GM13976 (cell line): ENCODE data around the gene DVL1.
A peak's percentile ranks its signal among the peaks of the same experiment; 100 is the strongest.
"Not testable (repeated sequence)": the region's sequence is repeated elsewhere in the genome, so short reads cannot be mapped to it uniquely, and the experiment has no call there.

Experiments used
- DNase-seq: peaks from one replicate; pipeline ENCODE4 v3.0.0; 2012; ENCODE audit warnings: low spot score
- in situ Hi-C: fragments of 300-500 bp; cut with MboI; formaldehyde crosslinking; loops from one replicate; pipeline ENCODE4 v1.12.0; 2022; ENCODE audit warnings: low sequenced_read_pairs, mixed read lengths, inconsistent platforms; ENCODE audit not compliant: unreplicated experiment
- TF ChIP-seq, protein P1 (sequence below): IDR thresholded peaks from 2 replicates; pipeline ENCODE4 v1.5.1; 2012; ENCODE audit warnings: borderline replicate concordance, mild to moderate bottlenecking; ENCODE audit not compliant: insufficient read depth; ENCODE audit errors: extremely low read depth, missing control alignments, control extremely low read depth

DVL1 gene

DNA sequence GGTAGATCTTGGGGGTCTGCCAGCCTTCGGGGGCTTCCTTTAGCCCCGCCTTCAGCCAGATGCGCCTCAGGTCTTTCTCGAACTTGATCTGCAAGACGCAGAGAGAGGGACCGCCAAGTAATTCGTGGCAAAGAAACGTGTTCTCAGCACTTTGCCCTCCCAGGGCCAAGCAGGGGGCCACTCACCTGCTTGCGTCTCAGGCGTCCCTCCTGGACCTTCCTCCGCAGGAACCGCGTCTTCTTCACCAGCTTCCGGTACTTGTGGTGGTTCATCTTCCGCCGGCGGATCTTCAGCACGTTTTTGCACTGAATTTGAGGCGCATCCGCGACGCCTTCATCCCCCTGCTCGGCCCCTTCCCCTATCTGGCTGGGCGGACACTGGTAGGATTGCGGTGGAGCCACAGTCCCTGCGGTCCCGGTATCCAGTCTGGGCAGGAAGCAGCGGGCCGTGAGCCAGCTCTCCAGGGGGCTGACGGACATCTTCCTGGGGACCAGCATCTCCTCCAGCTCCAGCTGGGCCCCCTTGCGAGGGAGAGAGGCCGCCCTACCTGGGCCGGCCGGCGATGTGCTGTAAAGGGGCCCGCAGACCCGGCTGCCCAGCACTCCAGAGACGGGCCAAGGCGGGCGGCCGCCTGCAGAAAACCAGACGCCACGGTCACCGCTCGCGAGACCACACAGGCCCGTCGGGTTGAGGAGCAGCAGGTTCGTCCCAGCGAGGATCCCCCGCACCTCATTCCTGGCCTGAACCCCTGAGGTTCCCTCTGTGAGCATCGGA lies 24.8 kb upstream of the DVL1 start:
- in situ Hi-C loops = no loop called here
- no peak for DNase-seq
- TF ChIP-seq, protein P1, sequence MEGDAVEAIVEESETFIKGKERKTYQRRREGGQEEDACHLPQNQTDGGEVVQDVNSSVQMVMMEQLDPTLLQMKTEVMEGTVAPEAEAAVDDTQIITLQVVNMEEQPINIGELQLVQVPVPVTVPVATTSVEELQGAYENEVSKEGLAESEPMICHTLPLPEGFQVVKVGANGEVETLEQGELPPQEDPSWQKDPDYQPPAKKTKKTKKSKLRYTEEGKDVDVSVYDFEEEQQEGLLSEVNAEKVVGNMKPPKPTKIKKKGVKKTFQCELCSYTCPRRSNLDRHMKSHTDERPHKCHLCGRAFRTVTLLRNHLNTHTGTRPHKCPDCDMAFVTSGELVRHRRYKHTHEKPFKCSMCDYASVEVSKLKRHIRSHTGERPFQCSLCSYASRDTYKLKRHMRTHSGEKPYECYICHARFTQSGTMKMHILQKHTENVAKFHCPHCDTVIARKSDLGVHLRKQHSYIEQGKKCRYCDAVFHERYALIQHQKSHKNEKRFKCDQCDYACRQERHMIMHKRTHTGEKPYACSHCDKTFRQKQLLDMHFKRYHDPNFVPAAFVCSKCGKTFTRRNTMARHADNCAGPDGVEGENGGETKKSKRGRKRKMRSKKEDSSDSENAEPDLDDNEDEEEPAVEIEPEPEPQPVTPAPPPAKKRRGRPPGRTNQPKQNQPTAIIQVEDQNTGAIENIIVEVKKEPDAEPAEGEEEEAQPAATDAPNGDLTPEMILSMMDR = no peak

DNA sequence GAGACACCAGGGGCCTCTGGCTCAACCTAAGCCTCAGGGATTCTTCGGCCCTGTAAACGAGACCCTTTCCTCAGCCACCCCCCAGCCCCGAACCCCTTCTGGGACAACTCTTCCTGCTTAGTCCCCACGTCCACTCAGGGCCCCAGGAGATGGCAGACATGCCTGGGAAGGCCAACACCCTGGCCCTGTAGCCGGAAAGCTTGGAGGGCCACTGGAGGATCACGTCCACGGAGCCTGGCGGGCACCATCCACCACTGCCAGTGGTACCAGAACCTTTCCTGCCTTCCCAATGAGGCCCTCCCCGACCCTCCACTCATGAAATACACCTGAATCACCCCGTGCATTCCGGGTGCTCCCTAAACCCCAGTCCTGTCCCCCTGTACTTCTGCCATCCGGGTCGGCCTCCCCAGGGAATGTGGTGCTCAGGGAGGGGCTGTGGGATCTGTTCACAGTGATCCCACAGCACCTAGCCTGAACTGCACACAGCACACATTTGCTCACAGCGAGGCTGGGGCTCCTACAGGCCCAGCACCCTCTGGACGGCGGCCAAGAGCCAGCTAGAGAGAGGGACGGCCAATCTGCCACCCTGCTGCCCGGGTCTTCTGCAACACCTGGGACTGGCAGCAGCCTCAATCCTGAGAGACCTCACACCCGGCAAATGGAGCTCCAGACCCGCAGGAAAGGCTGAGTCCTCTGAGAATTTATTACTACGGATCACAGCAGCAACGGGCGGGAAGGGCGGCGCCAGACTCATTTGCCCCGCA lies 24.0 kb upstream of the DVL1 start:
- TF ChIP-seq, protein P1 = no peak
- in situ Hi-C loops = no loop called here
- no peak for DNase-seq

DNA sequence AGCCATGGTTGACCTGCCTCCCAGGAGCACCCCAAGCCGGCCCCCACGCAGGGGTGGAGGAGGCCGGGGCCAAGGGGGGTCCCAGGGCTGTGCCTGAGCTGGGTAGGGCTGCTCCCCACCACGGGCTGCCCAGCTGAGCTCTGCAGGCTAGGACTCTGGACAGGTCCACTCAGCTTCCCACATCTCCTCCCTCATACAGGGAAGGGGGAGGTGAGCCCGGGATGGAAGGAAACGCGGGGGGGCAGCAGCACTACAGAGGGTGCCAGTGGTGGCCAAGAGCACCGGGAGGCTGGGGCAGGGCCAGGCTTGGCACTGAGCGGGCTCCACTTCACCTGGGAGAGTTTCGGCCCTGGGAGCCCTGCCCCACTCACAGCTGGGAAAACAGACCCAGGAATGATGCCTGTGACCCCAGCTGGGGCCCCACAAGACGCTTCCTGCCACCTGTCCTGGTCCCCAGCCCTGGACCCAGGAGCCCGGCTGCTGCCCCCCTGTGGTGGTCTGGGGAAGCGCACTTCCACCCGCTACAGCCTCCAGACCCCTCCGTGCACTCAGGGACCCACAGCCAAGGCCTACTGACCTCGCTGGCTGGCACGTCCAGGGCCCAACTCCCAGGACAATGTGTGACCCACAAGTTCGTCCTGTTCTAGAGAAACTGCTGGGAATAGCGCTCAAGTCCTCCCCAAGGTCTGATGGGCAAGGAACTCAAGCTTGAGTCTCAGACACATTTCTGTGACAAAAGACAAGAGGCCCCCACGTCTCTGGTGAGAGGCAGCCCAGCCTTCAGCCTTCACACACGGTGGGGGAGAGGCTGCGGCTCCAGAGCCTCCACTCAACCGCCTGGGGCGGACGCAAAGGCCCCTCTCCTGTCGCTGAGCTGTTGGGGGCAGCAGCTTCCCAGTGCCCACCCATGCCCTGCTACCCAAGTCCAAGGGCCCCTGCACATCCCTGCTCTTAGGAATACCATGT lies 22.8 kb upstream of the DVL1 start:
- TF ChIP-seq, protein P1 = peak; percentile 77
- DNase-seq = peak; percentile 91
- in situ Hi-C loops = no loop called here

DNA sequence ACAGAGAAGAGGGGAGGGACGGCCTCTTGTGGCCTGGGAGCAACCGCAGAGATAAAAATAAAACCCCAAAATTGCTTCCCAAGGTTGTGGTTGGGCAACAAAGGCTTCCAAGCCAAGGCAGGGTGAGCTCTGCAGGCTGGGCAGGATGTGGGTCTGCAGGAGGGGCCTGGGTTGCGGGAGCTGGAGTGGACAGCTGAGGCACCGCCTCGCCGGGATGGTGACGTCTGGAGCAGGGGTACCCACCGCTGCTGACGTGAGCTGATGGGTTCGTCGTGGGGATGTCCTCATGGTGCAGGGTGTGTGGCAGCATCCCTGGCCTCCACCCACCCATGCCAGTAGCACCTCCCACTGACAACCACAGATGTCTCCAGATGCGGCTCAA lies 22.1 kb upstream of the DVL1 start:
- DNase-seq = no peak
- in situ Hi-C loops = no loop called here
- TF ChIP-seq, protein P1 = no peak

DNA sequence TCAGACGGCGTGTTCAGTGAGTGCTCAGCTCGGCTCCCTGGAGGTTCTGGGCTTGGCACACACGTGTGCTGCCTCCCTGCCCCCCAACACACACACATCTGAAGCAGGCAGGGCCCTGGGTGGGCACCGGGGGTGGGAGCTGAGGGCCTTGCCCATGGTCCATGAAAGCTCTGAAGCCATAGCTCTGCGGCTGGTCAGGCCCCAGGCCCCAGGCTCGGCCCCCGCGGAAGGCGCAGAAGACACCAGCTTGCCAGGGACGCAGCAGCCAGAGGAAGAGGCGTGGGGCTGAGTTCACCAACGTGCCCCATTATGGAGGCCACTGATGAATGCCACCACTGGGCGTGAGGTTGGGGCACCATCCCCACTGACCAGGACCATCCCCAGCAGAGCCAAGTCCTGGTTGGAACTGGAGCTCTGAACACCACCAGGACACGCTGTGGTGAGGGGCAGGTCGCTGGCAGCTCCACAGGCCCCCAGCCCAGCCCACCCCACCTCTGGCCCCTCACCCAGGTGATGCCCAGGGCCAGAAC lies 21.6 kb upstream of the DVL1 start:
- in situ Hi-C loops = no loop called here
- TF ChIP-seq, protein P1 = no peak
- no peak for DNase-seq

DNA sequence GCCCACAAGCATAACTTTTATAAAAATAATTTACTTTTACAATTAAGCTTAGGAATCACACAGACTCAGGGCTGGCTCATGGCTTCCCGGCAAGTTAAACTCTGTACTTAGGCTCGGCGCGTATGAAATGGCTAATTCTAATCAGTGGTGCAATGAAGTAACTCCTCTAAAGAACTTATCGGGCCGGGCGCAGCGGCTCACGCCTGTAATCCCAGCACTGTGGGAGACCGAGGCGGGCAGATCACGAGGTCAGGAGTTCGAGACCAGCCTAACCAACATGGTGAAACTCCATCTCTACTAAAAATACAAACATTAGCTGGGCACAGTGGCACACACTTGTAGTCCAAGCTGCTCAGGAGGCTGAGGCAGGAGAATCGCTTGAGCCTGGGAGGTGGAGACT lies 20.9 kb upstream of the DVL1 start:
- DNase-seq, in situ Hi-C loops: not testable (repeated sequence)
